Ovary (tissue), 3 donors: ENCODE data around the gene CCDC28A.

ENCODE experiments used
- EP300 ChIP-seq: sonication (generic); formaldehyde crosslinking; IDR thresholded peaks from one replicate; pipeline ENCODE4 v1.6.1; 2017; ENCODE audit warnings: antibody characterized with exemption
- POLR2A ChIP-seq: fragments of 450-650 bp; IDR thresholded peaks from one replicate; pipeline ENCODE4 v1.6.1; 2017; ENCODE audit warnings: antibody characterized with exemption, mild to moderate bottlenecking, moderate library complexity
- TF ChIP-seq, protein P1 (sequence below), 3 donors: fragments of 450-650 bp in 2 of 3; fragments of 200-600 bp in 1 of 3; IDR thresholded peaks; one replicate each; pipeline versions ENCODE4 v1.5.1 to v1.8.0; 2016 to 2022; ENCODE audit warnings: antibody characterized with exemption in 3 of 3, mild to moderate bottlenecking in 1 of 3
- donor health status: DM: no; HTN: no; CAD: no.

DNA sequence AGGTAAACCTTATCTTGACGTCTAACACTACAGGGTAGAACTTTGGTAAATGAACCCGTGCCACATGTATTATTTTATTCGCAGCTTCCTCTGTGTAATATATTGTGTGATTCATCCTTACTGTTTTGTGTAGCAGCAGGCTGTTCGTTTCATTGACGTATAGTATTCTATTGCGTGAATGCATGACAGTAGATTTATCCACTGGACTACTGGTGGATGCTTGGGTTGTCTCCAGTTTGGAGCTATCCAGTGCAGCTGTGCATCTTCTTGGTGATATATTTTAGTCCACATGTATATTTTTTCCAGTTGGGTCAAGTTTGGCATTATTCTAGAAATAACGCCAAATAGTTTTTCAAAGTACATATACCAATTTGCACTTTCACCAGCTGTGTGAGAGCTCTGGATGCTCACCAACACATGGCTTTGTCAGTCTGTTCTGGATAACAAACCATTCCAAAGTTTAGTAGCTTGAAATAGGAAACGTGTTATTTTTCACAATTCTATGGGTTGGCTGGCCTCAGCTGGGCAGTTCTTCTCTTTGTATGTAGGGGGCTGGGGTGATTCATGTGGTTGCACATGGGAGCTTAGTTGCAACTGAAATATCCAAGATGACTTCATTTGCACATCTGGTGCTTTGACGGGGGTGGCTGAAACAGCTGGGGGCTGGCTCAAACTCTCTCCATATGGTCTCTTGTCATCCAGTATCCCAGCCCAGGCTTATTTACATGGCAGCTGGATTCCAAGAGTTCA, 31.6 kb downstream of the CCDC28A start:
- TF ChIP-seq, protein P1, sequence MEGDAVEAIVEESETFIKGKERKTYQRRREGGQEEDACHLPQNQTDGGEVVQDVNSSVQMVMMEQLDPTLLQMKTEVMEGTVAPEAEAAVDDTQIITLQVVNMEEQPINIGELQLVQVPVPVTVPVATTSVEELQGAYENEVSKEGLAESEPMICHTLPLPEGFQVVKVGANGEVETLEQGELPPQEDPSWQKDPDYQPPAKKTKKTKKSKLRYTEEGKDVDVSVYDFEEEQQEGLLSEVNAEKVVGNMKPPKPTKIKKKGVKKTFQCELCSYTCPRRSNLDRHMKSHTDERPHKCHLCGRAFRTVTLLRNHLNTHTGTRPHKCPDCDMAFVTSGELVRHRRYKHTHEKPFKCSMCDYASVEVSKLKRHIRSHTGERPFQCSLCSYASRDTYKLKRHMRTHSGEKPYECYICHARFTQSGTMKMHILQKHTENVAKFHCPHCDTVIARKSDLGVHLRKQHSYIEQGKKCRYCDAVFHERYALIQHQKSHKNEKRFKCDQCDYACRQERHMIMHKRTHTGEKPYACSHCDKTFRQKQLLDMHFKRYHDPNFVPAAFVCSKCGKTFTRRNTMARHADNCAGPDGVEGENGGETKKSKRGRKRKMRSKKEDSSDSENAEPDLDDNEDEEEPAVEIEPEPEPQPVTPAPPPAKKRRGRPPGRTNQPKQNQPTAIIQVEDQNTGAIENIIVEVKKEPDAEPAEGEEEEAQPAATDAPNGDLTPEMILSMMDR (IDR thresholded peaks at IDR 0.05), result no peak
- TF ChIP-seq POLR2A (no peak), EP300 (no peak)
